ENCODE data around the gene ADPRHL1.

The ADPRHL1 gene

GRCh38 chr13:113427562-113428468 lies 25.5 kb downstream of the ADPRHL1 start:
- no peak overlapping the region for H3K4me3 ChIP-seq (ENCODE audit: low read depth, low read length)
- no peak for DNase-seq (ENCODE audit: low read depth)
- no peak for TF ChIP-seq CTCF (IDR thresholded peaks at IDR 0.05; ENCODE audit: insufficient read depth, low read depth, low read length, missing control alignments)

GRCh38 chr13:113426591-113426986 lies 26.7 kb downstream of the ADPRHL1 start:
- no peak for DNase-seq (ENCODE audit: low read depth)
- H3K4me3 ChIP-seq (ENCODE audit: low read depth, low read length) = no peak overlapping the region
- no peak for TF ChIP-seq CTCF (IDR thresholded peaks at IDR 0.05; ENCODE audit: insufficient read depth, low read depth, low read length, missing control alignments)

- no peak for TF ChIP-seq CTCF (IDR thresholded peaks at IDR 0.05; ENCODE audit: insufficient read depth, low read depth, low read length, missing control alignments)
- no peak overlapping the region for H3K4me3 ChIP-seq (ENCODE audit: low read depth, low read length)
- DNase-seq (ENCODE audit: low read depth) = no peak
Measured at GRCh38 chr13:113425941-113426590, 27.2 kb downstream of the ADPRHL1 start.

GRCh38 chr13:113423520-113424163 lies 29.6 kb downstream of the ADPRHL1 start:
- no peak for TF ChIP-seq CTCF (IDR thresholded peaks at IDR 0.05; ENCODE audit: insufficient read depth, low read depth, low read length, missing control alignments)
- DNase-seq (ENCODE audit: low read depth) = no peak
- no peak overlapping the region for H3K4me3 ChIP-seq (ENCODE audit: low read depth, low read length)

GRCh38 chr13:113422807-113423519 lies 30.3 kb downstream of the ADPRHL1 start:
- no peak overlapping the region for H3K4me3 ChIP-seq (ENCODE audit: low read depth, low read length)
- no peak for DNase-seq (ENCODE audit: low read depth)
- TF ChIP-seq CTCF (IDR thresholded peaks at IDR 0.05; ENCODE audit: insufficient read depth, low read depth, low read length, missing control alignments) = no peak

GRCh38 chr13:113421673-113422270 lies 31.5 kb downstream of the ADPRHL1 start:
- no peak for TF ChIP-seq CTCF (IDR thresholded peaks at IDR 0.05; ENCODE audit: insufficient read depth, low read depth, low read length, missing control alignments)
- no peak overlapping the region for H3K4me3 ChIP-seq (ENCODE audit: low read depth, low read length)
- no peak for DNase-seq (ENCODE audit: low read depth)
